H9 (cell line): ENCODE data around the gene TFIP11. TPM values are rescaled to one million over a fixed set of nuclear protein-coding genes. Genes with fewer than 3 reads are reported as not detected.

Experiments
- DNase-seq: peaks from one replicate; pipeline ENCODE4 v3.0.0-alpha.2; 2017
- H2AFZ ChIP-seq: one replicate; pipeline ENCODE4 v1.6.1; 2013; ENCODE audit warnings: mild to moderate bottlenecking, low read length, control low read depth, moderate library complexity
- H2AK5ac ChIP-seq: 2 replicates; pipeline ENCODE4 v1.6.1; 2013; ENCODE audit warnings: low read length, control low read depth, mixed read lengths; ENCODE audit not compliant: insufficient read length
- H2BK120ac ChIP-seq: one replicate; pipeline ENCODE4 v1.6.1; 2013; ENCODE audit warnings: low read depth, mild to moderate bottlenecking, low read length, control low read depth, inconsistent platforms; ENCODE audit not compliant: poor library complexity, severe bottlenecking
- H2BK12ac ChIP-seq: 2 replicates; pipeline ENCODE4 v1.6.1; 2013; ENCODE audit warnings: low read length, control low read depth, mixed read lengths, low read depth; ENCODE audit not compliant: insufficient read length
- H2BK15ac ChIP-seq: 2 replicates; pipeline ENCODE4 v1.6.1; 2013; ENCODE audit warnings: low read depth, low read length, control low read depth
- H2BK20ac ChIP-seq: one replicate; pipeline ENCODE4 v1.6.1; 2013; ENCODE audit warnings: low read depth, mild to moderate bottlenecking, low read length, control low read depth, inconsistent platforms; ENCODE audit not compliant: poor library complexity, severe bottlenecking
- H2BK5ac ChIP-seq: 2 replicates; pipeline ENCODE4 v1.6.1; 2013; ENCODE audit warnings: low read length, control low read depth, mixed read lengths; ENCODE audit not compliant: insufficient read length
- H3K14ac ChIP-seq: 2 replicates; pipeline ENCODE4 v1.6.1; 2013; ENCODE audit warnings: low read length, control low read depth; ENCODE audit not compliant: insufficient read depth
- H3K18ac ChIP-seq: 2 replicates; pipeline ENCODE4 v1.6.1; 2013; ENCODE audit warnings: low read depth, mild to moderate bottlenecking, mixed read lengths, low read length, control low read depth; ENCODE audit not compliant: insufficient read length
- H3K23ac ChIP-seq: 2 replicates; pipeline ENCODE4 v1.6.1; 2013; ENCODE audit warnings: low read length, control low read depth, mixed read lengths, low read depth; ENCODE audit not compliant: insufficient read length
- H3K23me2 ChIP-seq: 2 replicates; pipeline ENCODE4 v1.6.1; 2013; ENCODE audit warnings: low read depth, mild to moderate bottlenecking, mixed read lengths, low read length, control low read depth; ENCODE audit not compliant: insufficient read length, poor library complexity, severe bottlenecking
- H3K27ac ChIP-seq: 2 replicates; pipeline ENCODE4 v1.5.1; 2013; ENCODE audit warnings: low read length, control low read depth, mixed read lengths, low read depth; ENCODE audit not compliant: insufficient read length
- H3K27me3 ChIP-seq: 2 replicates; pipeline ENCODE4 v1.6.1; 2013; ENCODE audit warnings: low read length, control low read depth, inconsistent platforms; ENCODE audit not compliant: insufficient read depth
- H3K4ac ChIP-seq: 2 replicates; pipeline ENCODE4 v1.6.1; 2013; ENCODE audit warnings: low read depth, mild to moderate bottlenecking, control low read depth, inconsistent platforms, low read length, moderate library complexity
- H3K4me1 ChIP-seq: 2 replicates; pipeline ENCODE4 v1.6.1; 2013; ENCODE audit warnings: low read length, control low read depth, inconsistent platforms; ENCODE audit not compliant: insufficient read depth
- H3K4me2 ChIP-seq: 2 replicates; pipeline ENCODE4 v1.6.1; 2013; ENCODE audit warnings: low read length, control low read depth, mixed read lengths; ENCODE audit not compliant: insufficient read length, insufficient read depth
- H3K56ac ChIP-seq: 2 replicates; pipeline ENCODE4 v1.6.1; 2013; ENCODE audit warnings: low read depth, mild to moderate bottlenecking, mixed read lengths, low read length, control low read depth; ENCODE audit not compliant: insufficient read length
- H3K79me1 ChIP-seq: 2 replicates; pipeline ENCODE4 v1.6.1; 2013; ENCODE audit warnings: low read depth, mild to moderate bottlenecking, moderate library complexity, low read length, control low read depth, inconsistent platforms; ENCODE audit not compliant: insufficient read depth, poor library complexity, severe bottlenecking
- H3K79me2 ChIP-seq: 2 replicates; pipeline ENCODE4 v1.6.1; 2013; ENCODE audit warnings: low read length, control low read depth, inconsistent platforms; ENCODE audit not compliant: insufficient read depth
- H3K9ac ChIP-seq: 2 replicates; pipeline ENCODE4 v1.6.1; 2013; ENCODE audit warnings: low read length, control low read depth, mixed read lengths; ENCODE audit not compliant: insufficient read length; ENCODE audit errors: extremely low read depth
- H3K9me3 ChIP-seq: one replicate; pipeline ENCODE4 v1.6.1; 2013; ENCODE audit warnings: low read depth, low read length, inconsistent platforms; ENCODE audit not compliant: control insufficient read depth
- H3T11ph ChIP-seq: one replicate; pipeline ENCODE4 v1.6.1; 2013; ENCODE audit warnings: mild to moderate bottlenecking, low read length, control low read depth, inconsistent platforms
- H4K20me1 ChIP-seq: one replicate; pipeline ENCODE4 v1.6.1; 2013; ENCODE audit not compliant: control insufficient read depth, insufficient read length, insufficient read depth
- H4K5ac ChIP-seq: 2 replicates; pipeline ENCODE4 v1.6.1; 2013; ENCODE audit warnings: low read depth, mild to moderate bottlenecking, mixed read lengths, low read length, control low read depth; ENCODE audit not compliant: insufficient read length
- H4K8ac ChIP-seq: replicated peaks from 2 replicates; pipeline ENCODE4 v1.6.1; 2013; ENCODE audit warnings: low read length, control low read depth, mixed read lengths, low read depth; ENCODE audit not compliant: insufficient read length
- H4K91ac ChIP-seq: 2 replicates; pipeline ENCODE4 v1.6.1; 2013; ENCODE audit warnings: low read depth, mild to moderate bottlenecking, moderate library complexity, mixed read lengths, low read length, control low read depth; ENCODE audit not compliant: insufficient read length
- H3K27ac Mint-ChIP-seq, 3 experiments: 2 replicates in 2 of 3; 3 replicates in 1 of 3; pipeline ENCODE4 v1.8.0; 2020 to 2021; ENCODE audit warnings: mixed read lengths in 3 of 3, mild to moderate bottlenecking in 1 of 3, moderate library complexity in 1 of 3
- H3K27me3 Mint-ChIP-seq: 2 replicates; pipeline ENCODE4 v1.8.0; 2021; ENCODE audit warnings: low read depth, mild to moderate bottlenecking, moderate library complexity, mixed read lengths
- H3K36me3 Mint-ChIP-seq, 3 experiments: 2 replicates in 2 of 3; 3 replicates in 1 of 3; pipeline ENCODE4 v1.8.0; 2020 to 2021; ENCODE audit warnings: low read depth in 3 of 3, mixed read lengths in 3 of 3; ENCODE audit not compliant: insufficient read depth in 1 of 3
- H3K4me1 Mint-ChIP-seq, 2 experiments: 2 replicates each; pipeline ENCODE4 v1.8.0; 2020; ENCODE audit warnings: mixed read lengths in 2 of 2
- H3K4me3 Mint-ChIP-seq, 2 experiments: 2 replicates in 1 of 2; 3 replicates in 1 of 2; pipeline ENCODE4 v1.8.0; 2020 to 2021; ENCODE audit warnings: mild to moderate bottlenecking in 2 of 2, mixed read lengths in 2 of 2, moderate library complexity in 1 of 2
- H3K9me3 Mint-ChIP-seq, 2 experiments: 2 replicates in 1 of 2; 3 replicates in 1 of 2; pipeline ENCODE4 v1.8.0; 2020; ENCODE audit warnings: mild to moderate bottlenecking in 2 of 2, mixed read lengths in 2 of 2, moderate library complexity in 1 of 2
- CTCF ChIP-seq: fragments of 200-600 bp; sonication (generic); conservative IDR thresholded peaks from 3 replicates; pipeline ENCODE4 v1.8.0; 2021; ENCODE audit warnings: antibody characterized with exemption, mild to moderate bottlenecking
- WGBS: extraction: QIAGEN DNeasy Blood & Tissue Kit; methylation state at CpG from one replicate; pipeline ENCODE4 v1.1.7; 2013; ENCODE audit warnings: missing lambda C conversion rate, low lambda C conversion rate, mixed read lengths; ENCODE audit not compliant: insufficient read length; ENCODE audit errors: extremely low coverage; 5-methylcytosine and 5-hydroxymethylcytosine counted together
- total RNA-seq: library from RNA; stranded (reverse); gene quantifications from 2 replicates; pipeline ENCODE4 v1.2.1, GENCODE V29; 2021

TFIP11 gene
- total RNA-seq, 1 experiment from 2014 or later, result 36.4 TPM

DNA sequence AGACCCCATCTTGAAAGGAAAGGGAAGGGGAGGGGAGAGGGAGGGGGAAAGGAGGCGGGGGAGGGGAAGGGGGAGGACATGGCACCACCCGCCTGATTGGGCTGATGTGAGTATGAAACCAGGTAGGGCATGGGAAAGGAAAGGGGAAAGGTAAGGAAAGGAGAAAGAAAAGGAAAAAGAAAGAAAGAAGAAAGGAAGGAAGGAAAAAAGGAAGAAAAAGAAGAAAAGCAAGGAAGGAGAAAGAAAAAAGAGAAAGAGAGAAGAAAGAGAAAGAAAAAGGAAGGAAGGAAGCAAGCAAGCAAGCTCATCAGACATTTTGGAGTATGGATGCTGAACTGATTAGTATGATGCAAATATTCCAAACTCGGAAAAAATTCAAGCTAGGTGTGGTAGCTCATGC, 36.0 kb upstream of the TFIP11 start:
- H3K23me2 ChIP-seq, result no peaks in the 10 kb centered on the region
- no peak for DNase-seq
- H2BK15ac ChIP-seq, result no peak overlapping the region
- no peak overlapping the region for H3K18ac ChIP-seq
- H3K9me3 Mint-ChIP-seq, result no peaks in the 10 kb centered on the region
- no CpG with 5 or more reads among the region's 3 CpGs for WGBS
- H3K4ac ChIP-seq, result no peak overlapping the region
- no peak overlapping the region for H3K4me2 ChIP-seq
- H2BK5ac ChIP-seq, result no peak overlapping the region
- H3K27ac Mint-ChIP-seq, result peak overlapping the region; percentile 36 to 69 (median 64); a peak in 2 of 7 replicates
- peaks cover 38 to 44% of the 10 kb centered on the region in 2 experiments for H3K4me1 Mint-ChIP-seq
- no peak overlapping the region for H2BK12ac ChIP-seq
- H3K9me3 ChIP-seq, result no peaks in the 10 kb centered on the region
- no peak overlapping the region for H4K8ac ChIP-seq
- no peaks in the 10 kb centered on the region for H3K27me3 ChIP-seq
- no peaks in the 10 kb centered on the region for H4K20me1 ChIP-seq
- H4K5ac ChIP-seq, result no peak overlapping the region
- 0 out of 2 replicates have a peak, but pooled peaks cover 3% of the 10 kb centered on the region for H3K4me1 ChIP-seq
- H2AFZ ChIP-seq, result no peak overlapping the region
- H3K27ac ChIP-seq, result no peak overlapping the region
- H2BK120ac ChIP-seq, result no peak overlapping the region
- H3K79me2 ChIP-seq, result peaks cover 36% of the 10 kb centered on the region; the same call in 1 of the 2 replicates
- H2BK20ac ChIP-seq, result no peak overlapping the region
- no peak overlapping the region for H3K23ac ChIP-seq
- H3T11ph ChIP-seq, result no peak overlapping the region
- no peak overlapping the region for H4K91ac ChIP-seq
- no peaks in the 10 kb centered on the region for H3K27me3 Mint-ChIP-seq
- peaks cover 8% of the 10 kb centered on the region for H3K79me1 ChIP-seq
- H3K56ac ChIP-seq, result no peak overlapping the region
- no peak overlapping the region for H3K9ac ChIP-seq
- H2AK5ac ChIP-seq, result no peak overlapping the region
- H3K36me3 Mint-ChIP-seq, result peaks cover 6 to 16% (median 11%) of the 10 kb centered on the region in 3 experiments
- H3K4me3 Mint-ChIP-seq, result no peak overlapping the region
- no peak for TF ChIP-seq CTCF
- no peak overlapping the region for H3K14ac ChIP-seq
